ENCODE results near the gene C1orf122. TPM values are rescaled to one million over a fixed set of nuclear protein-coding genes. Genes with fewer than 3 reads are reported as not detected.
A peak's percentile ranks its signal among the peaks of the same experiment; 100 is the strongest.

Gene C1orf122
- total RNA-seq, 1 donor from 2014 or later = 22.8 TPM

DNA sequence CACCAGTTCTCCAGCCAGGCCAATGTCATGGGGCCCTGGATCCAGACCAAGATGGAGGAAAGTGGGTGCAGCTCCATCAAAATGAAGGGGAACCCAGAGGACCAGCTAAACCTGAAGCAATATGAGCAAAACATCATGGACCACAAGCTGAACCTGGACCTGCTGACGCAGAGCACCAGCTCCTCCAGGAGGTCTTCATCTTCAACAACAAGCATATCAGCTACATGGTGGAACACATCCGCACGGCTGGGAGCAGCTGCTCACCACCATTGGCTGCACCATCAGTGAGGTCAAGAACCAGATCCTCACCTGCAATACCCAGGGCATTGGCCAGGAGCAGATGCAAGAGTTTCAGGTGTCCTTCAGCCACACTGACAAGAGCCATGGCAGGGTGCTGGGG, 28.9 kb upstream of the C1orf122 start:
- intact Hi-C loops (cut with DNase I) = no loop called here
- Histone ChIP-seq H3K4me3 (no peak overlapping the region), H3K36me3 (no peaks in the 10 kb centered on the region), H3K4me1 (no peaks in the 10 kb centered on the region), H3K27me3 (ENCODE audit: low read depth) (peaks cover 7% of the 10 kb centered on the region), H3K9me3 (no peaks in the 10 kb centered on the region), H3K27ac (no peak overlapping the region)
- DNase-seq (no peak), ATAC-seq (no peak)
- TF ChIP-seq, protein P1, sequence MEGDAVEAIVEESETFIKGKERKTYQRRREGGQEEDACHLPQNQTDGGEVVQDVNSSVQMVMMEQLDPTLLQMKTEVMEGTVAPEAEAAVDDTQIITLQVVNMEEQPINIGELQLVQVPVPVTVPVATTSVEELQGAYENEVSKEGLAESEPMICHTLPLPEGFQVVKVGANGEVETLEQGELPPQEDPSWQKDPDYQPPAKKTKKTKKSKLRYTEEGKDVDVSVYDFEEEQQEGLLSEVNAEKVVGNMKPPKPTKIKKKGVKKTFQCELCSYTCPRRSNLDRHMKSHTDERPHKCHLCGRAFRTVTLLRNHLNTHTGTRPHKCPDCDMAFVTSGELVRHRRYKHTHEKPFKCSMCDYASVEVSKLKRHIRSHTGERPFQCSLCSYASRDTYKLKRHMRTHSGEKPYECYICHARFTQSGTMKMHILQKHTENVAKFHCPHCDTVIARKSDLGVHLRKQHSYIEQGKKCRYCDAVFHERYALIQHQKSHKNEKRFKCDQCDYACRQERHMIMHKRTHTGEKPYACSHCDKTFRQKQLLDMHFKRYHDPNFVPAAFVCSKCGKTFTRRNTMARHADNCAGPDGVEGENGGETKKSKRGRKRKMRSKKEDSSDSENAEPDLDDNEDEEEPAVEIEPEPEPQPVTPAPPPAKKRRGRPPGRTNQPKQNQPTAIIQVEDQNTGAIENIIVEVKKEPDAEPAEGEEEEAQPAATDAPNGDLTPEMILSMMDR (IDR thresholded peaks at IDR 0.05) = no peak

DNA sequence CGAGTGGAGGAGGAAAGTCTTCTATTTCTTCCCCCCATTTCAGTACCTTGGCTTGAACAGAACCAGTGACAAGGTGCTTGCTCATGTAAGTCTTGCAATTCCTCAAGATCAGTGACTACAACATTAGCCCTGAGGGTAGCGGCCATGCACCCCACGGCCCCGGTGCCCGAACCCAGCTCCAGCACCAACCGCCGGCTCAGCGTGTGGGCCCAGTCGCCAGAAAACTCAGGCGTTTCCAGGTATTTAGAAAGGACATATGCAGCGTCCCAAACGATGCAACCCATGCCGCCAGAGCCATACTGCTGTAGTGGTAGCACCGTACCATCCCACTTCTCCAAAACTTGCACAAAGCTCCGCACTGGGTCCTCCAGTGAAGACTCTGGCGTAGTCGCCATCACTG, 25.1 kb upstream of the C1orf122 start:
- intact Hi-C loops (cut with DNase I) = no loop called here
- H3K4me3 ChIP-seq = no peak overlapping the region
- DNase-seq = no peak
- no peaks in the 10 kb centered on the region for H3K9me3 ChIP-seq
- no peak for ATAC-seq
- no peaks in the 10 kb centered on the region for H3K36me3 ChIP-seq
- TF ChIP-seq, protein P1 (IDR thresholded peaks at IDR 0.05) = no peak
- peaks cover 17% of the 10 kb centered on the region for H3K27me3 ChIP-seq (ENCODE audit: low read depth)
- H3K4me1 ChIP-seq = no peaks in the 10 kb centered on the region
- no peak overlapping the region for H3K27ac ChIP-seq

DNA sequence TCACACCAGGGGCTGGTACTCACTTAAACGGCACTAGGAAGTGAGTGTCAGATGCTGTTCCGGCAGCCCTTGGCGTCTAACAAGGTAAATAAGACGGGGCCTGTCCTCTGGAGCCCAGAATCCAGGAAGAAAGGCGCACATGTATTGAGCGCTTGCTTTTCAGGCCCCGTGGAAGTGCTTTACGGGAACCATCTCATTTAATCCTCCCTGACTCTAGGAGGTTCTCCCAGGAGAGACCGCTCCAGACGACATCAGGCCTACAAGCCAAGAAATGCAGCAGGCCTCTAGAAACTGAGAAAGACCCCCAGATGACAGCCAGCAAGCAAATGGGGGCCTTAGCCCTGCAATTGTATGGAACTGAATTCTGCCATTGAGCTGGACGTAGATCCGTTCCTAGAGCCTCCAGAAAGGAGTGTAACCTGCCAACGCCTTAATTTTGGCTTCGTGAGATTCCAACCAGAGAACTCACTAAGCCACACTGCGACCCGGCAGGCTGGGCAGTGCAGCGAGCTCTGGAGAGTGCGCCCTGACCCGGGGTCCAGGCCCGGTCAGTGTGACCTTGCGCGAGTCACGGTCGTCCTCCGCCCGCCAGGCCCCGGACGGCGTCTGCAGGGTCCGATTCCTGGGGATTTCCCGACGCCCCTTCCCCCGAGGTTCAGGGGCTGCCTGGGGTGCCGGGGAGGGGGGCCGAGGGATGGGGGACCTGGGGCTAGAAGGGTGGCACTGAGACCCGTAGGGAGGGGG, 14.5 kb upstream of the C1orf122 start:
- peaks cover 20% of the 10 kb centered on the region for H3K4me1 ChIP-seq
- H3K9me3 ChIP-seq = no peaks in the 10 kb centered on the region
- H3K36me3 ChIP-seq = no peaks in the 10 kb centered on the region
- H3K27me3 ChIP-seq (ENCODE audit: low read depth) = peaks cover 7% of the 10 kb centered on the region
- TF ChIP-seq, protein P1 (IDR thresholded peaks at IDR 0.05) = no peak
- DNase-seq = no peak
- H3K4me3 ChIP-seq = peak overlapping the region; percentile 62
- ATAC-seq = peak in 1 of 2 donors; percentile 12
- intact Hi-C loops (cut with DNase I) = no loop called here
- H3K27ac ChIP-seq = no peak overlapping the region

DNA sequence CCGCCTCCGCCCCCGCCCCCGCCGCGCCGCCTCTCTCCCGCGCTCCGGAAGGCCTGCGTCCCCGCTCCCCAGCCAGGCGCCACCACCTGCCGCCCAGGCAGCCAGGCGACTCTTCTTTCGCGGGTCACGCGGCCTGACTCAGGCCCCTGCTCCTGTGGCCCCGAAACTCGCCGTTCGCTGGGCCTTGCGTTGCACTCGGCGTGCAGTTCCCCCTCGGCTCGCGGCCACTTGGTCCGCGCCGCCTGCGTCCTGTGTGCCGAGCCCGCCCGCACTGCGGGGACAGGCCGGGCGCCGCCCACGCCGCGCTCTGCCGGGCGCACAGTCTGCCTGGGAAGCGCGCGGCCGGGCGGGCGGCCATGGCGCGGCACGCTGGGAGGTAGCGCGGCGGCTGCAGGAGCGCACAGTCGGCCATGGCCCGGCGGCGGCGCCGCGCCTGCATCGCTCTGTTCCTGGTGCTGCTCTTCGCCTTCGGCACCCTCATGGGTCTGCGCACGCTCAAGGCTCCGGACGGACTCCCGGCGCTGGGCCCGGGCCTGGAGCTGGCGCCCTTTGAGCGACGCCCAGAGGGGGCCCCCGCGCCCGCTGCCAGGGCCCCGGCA, 13.7 kb upstream of the C1orf122 start, which contains the start of gene MANEAL:
Gene MANEAL (plus strand): TSS at position 75 of the 599 bp plus-strand sequence. CDS start 336 bp downstream, at position 411.
- H3K27ac ChIP-seq = no peak within 1 kb of the TSS
- peaks cover 20% of the 10 kb centered on the region for H3K4me1 ChIP-seq
- H3K36me3 ChIP-seq = no peaks in the 10 kb centered on the region
- TF ChIP-seq, protein P1 (IDR thresholded peaks at IDR 0.05) = no peak
- peak within 1 kb of the TSS; percentile 62 for H3K4me3 ChIP-seq
- no peaks in the 10 kb centered on the region for H3K9me3 ChIP-seq
- peak; percentile 69 for DNase-seq
- peak; percentile 87 to 88 for ATAC-seq
- peaks cover 3% of the 10 kb centered on the region for H3K27me3 ChIP-seq (ENCODE audit: low read depth)
- intact Hi-C loops (cut with DNase I) = no loop called here

DNA sequence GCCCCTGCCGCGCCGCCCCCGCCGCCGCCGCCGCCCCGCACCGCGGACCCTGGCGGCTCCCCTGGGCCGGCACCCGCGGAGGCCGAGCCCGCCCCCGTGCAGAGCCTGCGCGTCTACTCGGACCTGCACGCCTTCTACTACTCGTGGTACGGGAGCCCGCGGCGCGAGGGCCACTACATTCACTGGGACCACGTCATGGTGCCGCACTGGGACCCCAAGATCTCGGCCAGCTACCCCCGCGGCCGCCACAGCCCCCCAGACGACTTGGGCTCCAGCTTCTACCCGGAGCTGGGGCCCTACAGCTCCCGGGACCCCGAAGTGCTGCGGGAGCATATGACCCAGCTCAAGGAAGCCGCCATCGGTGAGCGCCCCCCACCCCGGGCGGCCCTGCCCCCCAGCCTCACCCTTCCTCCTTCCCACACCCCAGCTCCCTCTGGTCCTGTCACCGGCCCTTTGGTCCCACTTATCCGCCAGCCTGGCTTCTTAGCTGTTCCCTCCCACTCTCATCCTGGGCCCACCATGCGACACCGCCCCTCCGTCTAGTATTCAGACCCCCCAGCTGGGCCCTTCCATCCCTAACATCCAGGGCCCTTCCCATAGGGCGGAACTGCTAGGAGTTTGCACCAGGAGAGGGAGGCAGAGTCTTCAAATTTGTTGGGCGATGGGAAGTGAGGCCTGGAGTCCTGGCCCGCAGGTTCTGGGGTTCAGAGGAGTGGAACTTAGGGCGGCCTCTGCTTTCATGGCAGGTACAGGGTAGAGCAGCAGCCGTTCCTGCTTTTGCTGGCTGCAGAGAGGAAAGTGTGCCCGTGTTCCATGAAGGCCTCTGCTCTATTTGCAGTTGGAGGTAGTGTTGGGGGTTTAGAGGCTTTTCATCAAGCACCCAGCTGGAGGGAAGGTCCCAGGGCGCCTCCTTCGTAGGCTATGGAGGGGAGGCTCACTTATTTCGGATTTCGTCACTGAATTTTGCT, 12.9 kb upstream of the C1orf122 start:
- H3K9me3 ChIP-seq = no peaks in the 10 kb centered on the region
- ATAC-seq = peak; percentile 9 to 11
- peaks cover 4% of the 10 kb centered on the region for H3K36me3 ChIP-seq
- peak overlapping the region; percentile 62 for H3K4me3 ChIP-seq
- TF ChIP-seq, protein P1 (IDR thresholded peaks at IDR 0.05) = no peak
- H3K27me3 ChIP-seq (ENCODE audit: low read depth) = peaks cover 3% of the 10 kb centered on the region
- H3K27ac ChIP-seq = no peak overlapping the region
- no peak for DNase-seq
- intact Hi-C loops (cut with DNase I) = no loop called here
- peaks cover 20% of the 10 kb centered on the region for H3K4me1 ChIP-seq

Measured in lower lobe of right lung (tissue), 2 donors.